Liver (tissue), 3 donors: ENCODE measurements around the gene KAT5.

Source experiments
- ATF3 ChIP-seq: IDR thresholded peaks from 2 replicates; pipeline ENCODE4 v1.6.1; 2016; ENCODE audit warnings: antibody characterized with exemption
- FOXA1 ChIP-seq: IDR thresholded peaks from 2 replicates; pipeline ENCODE4 v1.6.1; 2016; ENCODE audit warnings: antibody characterized with exemption
- JUND ChIP-seq, 2 donors: IDR thresholded peaks; 2 replicates each; pipeline ENCODE4 v1.6.1; 2016; ENCODE audit warnings: antibody characterized with exemption in 2 of 2
- MAX ChIP-seq: IDR thresholded peaks from 2 replicates; pipeline ENCODE4 v1.6.1; 2016; ENCODE audit warnings: antibody characterized with exemption
- RAD21 ChIP-seq, 2 donors: IDR thresholded peaks; 2 replicates each; pipeline ENCODE4 v1.6.1; 2016; ENCODE audit warnings: antibody characterized with exemption in 2 of 2, mild to moderate bottlenecking in 2 of 2
- REST ChIP-seq: IDR thresholded peaks from 2 replicates; pipeline ENCODE4 v1.6.1; 2016; ENCODE audit warnings: antibody characterized with exemption, mild to moderate bottlenecking
- ZBTB33 ChIP-seq: IDR thresholded peaks from 2 replicates; pipeline ENCODE4 v1.6.1; 2016; ENCODE audit warnings: antibody characterized with exemption
- TF ChIP-seq, protein P1 (sequence below): fragments of 150-350 bp; IDR thresholded peaks from 2 replicates; pipeline ENCODE4 v1.5.1; 2017; ENCODE audit warnings: improper control_type of control experiment, low read depth, low read length; ENCODE audit not compliant: missing input control
- donor health status: healthy.
- donor health status: healthy.

DNA sequence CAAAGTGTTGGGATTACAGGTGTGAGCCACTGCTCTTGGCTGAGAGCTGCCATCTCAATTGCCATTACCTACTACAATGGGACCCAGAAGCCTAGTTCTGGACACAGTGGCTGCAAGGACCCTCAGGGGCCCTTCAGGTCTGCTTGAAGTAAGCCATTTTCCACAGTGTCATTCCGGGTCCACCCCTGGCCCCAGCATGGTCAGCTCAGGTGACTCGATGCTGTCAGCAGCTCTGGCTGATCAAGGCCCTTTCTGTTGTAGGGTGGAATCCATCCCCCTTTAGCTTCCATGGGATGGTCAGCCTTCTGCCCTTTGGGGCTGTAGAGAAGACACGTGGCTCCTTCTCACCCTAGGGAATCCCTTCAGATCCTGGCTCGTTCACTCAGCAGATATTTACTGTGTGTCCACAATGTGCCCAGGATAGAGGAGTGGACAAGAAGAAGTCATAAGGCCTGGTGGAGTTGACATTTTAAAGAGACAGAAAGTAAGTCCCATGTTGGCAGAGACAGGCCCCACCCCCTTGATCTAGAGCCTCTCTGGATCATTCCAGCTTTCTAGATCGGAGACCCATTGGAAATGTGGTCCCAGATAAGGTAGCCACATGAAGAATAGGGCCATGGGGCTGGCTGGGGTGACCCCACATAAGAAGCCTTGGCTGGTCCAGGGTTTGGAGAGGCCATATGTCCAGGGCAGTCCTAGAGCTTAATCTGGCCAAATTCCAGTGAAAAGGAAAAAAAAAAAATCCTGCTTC is 15.1 kb upstream of the KAT5 start:
- TF ChIP-seq RAD21 (IDR thresholded peaks at IDR 0.05) = no peak
- TF ChIP-seq, protein P1, sequence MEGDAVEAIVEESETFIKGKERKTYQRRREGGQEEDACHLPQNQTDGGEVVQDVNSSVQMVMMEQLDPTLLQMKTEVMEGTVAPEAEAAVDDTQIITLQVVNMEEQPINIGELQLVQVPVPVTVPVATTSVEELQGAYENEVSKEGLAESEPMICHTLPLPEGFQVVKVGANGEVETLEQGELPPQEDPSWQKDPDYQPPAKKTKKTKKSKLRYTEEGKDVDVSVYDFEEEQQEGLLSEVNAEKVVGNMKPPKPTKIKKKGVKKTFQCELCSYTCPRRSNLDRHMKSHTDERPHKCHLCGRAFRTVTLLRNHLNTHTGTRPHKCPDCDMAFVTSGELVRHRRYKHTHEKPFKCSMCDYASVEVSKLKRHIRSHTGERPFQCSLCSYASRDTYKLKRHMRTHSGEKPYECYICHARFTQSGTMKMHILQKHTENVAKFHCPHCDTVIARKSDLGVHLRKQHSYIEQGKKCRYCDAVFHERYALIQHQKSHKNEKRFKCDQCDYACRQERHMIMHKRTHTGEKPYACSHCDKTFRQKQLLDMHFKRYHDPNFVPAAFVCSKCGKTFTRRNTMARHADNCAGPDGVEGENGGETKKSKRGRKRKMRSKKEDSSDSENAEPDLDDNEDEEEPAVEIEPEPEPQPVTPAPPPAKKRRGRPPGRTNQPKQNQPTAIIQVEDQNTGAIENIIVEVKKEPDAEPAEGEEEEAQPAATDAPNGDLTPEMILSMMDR = no peak
- no peak for TF ChIP-seq ZBTB33
- no peak for TF ChIP-seq JUND (IDR thresholded peaks at IDR 0.05)
- no peak for TF ChIP-seq ATF3
- no peak for TF ChIP-seq FOXA1
- no peak for TF ChIP-seq MAX
- no peak for TF ChIP-seq REST
